GM21619 (cell line): ENCODE results near the gene LAX1.
A peak's percentile ranks its signal among the peaks of the same experiment; 100 is the strongest.
"Not testable (repeated sequence)": the region's sequence is repeated elsewhere in the genome, so short reads cannot be mapped to it uniquely, and the experiment has no call there.

ENCODE experiments used
- ATAC-seq: cut with Tn5 transposase; IDR thresholded peaks from one replicate; pipeline ENCODE4 v1.9.1; 2021; ENCODE audit not compliant: unreplicated experiment

Gene LAX1, protein sequence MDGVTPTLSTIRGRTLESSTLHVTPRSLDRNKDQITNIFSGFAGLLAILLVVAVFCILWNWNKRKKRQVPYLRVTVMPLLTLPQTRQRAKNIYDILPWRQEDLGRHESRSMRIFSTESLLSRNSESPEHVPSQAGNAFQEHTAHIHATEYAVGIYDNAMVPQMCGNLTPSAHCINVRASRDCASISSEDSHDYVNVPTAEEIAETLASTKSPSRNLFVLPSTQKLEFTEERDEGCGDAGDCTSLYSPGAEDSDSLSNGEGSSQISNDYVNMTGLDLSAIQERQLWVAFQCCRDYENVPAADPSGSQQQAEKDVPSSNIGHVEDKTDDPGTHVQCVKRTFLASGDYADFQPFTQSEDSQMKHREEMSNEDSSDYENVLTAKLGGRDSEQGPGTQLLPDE

DNA sequence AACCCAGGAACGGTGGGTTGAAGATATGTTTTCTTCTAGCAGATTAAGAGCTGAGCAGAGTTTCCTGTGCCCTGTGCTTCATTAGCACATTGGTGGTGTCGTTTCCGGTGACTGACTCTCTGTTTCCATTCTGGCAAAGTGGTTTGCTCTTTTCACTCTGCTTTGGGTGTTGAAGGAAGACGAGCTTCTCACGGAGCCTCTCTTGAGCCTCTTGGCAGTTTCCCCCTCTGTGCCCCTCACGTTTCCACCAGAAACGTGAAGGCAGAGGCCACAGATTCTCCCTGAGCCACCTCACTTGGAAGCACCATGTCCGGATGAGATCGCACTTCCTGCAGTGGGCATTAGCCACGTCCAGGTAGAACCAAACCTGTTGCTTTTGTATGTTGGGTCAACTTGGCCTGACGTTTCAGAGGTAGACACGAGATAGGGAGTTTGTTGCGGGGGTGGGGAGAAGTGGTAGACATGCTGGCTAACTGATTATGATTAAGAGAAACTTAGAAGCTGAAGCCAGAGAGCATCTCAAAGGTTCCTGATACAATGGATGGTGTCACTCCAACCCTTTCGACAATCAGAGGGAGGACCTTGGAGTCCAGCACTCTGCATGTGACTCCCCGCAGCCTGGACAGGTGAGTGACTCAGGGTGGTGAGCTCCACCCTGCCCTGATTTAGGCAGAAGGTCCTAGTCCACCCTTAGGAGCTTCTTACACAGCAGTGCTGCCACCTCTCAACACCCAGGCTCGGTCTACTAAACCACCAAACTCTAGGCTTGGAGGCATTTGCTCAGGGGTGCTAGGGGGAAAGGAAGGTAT lies at the start of gene LAX1:
LAX1 (plus strand) TSS at position 155 of the 809 bp plus-strand sequence; CDS start at position 538, 383 bp downstream.
- peak; percentile 91 for ATAC-seq

DNA sequence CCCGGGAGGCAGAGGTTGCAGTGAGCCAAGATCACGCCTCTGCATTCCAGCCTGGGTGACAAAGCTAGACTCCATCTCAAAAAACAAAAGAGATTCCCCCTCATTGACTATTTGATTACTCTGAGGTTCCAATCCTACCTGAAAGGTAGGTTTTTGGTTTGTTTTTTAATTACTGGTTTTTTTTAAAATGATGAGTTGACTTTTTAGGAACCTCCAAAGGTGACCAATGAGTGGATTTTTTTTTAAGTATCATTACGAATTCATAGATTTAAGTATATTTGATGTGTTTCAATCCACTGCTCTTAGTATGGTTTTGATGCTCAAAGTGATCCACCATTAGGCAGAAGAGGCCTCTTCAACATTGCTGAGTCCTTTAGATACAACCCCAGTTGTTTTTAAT lies 47.9 kb upstream of the LAX1 start:
- no peak for ATAC-seq

DNA sequence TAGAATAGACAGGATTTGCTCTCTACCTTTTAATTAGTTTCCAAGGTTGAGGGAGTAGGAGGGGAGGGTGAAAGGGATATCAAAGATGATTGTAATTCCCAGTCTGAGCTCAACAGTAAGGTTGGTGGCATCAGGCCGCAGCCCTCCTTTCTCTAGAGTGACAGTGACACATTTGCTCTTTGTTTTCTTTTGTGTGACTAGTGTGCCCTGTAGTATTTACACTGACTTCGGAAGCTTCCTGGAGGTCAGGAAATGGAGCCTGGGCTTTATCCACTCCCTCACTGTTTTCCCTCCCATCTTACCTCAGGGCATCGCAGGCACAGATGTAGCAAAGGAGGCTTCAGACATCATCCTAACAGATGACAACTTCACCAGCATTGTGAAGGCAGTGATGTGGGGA lies 44.7 kb upstream of the LAX1 start:
- no peak for ATAC-seq

DNA sequence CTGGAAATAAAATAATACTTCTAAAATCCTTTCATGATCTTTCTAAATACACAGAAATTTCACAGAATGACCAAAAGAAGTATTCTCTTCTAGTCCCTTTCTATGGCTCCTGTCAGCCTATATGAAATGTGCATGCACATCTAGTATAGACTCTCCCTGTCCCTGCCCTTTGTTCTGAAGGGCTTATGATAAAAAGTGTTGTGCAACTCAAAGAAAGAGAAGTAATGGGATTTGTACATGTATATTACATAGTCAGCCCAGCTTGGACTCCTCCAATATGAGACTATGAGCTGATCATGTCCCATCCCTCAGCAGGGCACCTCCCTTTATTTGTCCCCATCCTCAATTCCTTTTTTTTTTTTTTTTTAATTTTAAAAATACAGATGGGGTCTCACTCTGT lies 42.1 kb upstream of the LAX1 start:
- ATAC-seq: no peak

DNA sequence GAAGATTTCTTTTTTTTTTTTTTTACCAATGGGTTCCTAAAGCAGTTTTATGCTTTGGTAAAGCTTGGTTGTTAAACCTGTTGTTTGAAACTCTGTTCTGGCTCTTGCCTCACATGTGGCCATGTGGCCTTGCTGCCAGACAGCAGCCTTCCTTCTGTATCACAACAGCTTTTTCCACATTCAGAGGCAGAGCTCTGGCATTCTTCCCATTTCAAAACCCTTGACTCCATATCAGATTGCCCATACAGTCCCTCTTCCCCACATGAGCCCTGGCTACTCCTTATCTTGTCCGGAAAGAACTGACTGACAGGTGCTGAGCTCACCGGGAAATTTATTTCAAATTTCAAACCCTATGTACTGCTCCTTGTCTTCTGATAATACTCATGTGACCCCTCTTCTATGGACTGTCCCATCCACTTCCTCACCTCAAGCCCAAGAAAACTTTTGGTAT lies 38.5 kb upstream of the LAX1 start:
- no peak for ATAC-seq

DNA sequence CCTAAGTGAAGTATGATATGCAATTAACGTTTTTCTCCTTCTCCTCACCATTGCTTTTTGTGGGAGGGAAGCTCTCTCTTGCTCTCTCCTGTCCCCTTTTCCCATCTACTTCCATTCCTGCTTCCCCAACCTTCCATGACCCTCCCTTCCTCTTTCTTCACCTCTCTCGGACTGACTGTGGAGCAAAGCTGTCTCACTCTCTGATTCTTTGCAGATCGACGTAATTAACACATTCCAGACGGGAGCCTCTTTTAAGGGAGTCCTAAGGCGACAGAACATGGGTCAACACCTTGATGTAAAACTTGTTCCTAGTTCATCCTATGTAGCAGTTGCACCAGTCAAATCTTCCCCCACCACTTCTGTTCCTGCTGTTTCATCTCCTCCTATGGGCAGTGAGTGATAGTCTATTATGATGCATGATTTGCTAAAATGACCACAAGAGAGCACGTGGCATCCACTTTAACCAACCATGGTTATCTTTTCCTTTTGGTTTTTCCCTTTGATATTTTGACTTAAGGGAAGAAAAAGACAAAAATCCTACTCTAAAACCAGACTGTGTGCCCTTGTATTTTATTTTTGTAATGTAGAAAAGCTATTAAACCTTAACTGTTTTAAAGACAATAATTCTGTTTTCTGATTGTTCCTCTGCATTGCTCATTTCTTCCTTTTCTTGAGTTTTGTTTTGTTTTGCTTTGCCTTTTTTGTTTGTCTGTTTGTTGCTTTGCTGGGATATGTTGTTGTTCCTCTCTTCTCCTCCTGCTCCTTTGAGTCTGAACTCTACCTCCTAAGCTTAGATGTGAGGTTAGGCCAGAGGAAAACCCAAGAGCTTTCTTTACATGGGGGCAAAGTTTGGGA lies 31.7 kb upstream of the LAX1 start:
- no peak for ATAC-seq

DNA sequence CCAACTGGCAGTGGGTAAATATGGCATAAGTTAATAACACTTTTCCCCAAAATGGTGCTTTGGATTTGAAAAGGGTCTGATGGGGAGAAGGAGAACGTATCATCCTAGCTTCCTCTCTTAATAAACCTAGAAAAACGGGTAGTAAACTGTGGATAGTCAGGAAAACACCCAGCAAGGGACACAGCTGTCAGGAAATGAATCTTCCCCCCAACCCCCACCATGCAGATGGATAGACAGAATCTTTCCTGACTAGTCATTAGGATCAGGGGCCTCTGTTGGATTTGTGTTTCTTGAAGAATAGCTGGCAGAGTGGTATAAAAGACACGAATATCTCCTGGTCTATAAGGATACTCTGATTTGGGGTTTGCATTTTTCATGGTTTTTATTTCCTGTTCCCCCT lies 22.5 kb upstream of the LAX1 start:
- ATAC-seq: no peak

DNA sequence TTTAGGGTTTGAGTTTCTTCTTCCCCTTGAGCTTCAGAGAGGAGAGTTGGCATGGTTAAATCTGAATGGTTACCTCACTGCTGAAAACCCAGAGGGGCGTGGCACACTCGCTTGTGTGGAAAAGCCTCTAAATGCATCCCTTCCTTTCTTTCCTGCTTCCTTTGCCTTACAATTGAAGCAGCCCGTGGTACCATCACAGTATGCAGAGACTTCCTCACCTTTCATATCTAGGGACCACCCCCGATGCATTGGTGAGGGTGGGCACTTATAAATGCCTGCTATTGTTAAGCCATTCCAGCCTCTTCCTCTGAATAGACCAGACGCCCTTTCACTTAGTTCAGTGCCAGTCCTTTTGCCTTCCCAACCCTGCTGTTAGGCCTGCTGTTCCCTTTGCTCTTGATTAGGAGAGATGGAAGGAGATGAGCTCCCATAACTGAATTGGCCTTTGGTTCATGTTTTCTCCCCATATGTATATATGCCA lies 21.9 kb upstream of the LAX1 start:
- no peak for ATAC-seq

DNA sequence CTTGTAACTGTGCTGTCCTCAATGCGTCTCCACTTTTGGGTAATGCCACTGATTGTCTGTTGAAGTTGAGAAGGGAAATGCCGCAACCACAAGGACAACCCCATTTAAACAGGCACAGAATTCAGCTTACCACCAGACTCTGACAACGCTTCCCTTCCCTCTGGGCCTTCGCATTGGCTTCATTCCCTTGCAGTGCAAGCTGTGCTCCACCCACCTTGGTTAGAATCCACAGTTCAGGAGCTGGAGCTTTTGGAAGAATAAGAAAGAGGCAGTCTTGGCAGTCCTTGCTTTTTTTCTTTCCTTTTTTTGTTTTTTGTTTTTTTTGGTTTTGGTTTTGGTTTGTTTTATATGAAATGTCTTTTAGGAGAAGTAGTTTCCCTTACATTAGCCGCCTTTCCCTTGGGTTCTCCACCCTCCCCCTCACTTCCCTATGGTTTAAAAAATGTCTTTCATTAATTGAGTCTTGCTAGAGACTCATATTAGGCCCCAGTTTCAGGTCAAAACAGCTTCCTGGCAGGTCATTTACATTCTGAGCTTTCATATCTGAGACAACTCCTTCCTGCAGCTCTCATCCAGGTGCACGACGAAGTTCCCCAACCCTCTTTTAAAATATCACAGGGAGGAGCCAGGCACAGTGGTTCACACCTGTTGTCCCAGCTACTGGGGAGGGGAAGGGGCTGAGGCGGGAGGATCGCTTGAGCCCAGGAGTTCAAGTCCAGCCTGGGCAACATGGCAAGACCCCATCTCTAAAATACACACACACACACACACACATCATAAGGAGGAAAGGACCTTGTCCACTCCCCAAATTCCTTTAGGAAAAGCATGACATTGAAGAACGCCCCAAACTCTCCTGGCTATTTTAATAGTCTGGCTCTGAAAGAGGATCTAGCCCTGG lies 20.7 kb upstream of the LAX1 start:
- peak; percentile 64 for ATAC-seq

DNA sequence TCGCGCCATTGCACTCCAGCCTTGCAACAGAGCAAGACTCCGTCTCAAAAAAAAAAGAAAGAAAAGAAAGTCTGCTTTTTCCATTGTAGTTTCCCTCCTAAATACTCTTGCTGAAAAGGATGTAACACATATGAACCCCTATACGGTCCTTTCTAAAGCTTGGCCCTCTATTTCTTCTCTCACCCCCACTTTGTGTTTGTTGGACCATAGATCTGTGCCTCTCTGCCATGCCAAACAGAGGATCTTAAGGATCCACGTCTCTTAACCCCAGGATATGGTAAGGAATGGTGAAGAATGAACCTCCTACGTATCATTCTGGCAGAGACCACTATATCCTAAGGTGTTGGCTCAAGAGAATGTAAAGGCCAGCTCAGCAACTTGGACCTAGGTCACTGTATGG lies 18.7 kb upstream of the LAX1 start:
- no peak for ATAC-seq

DNA sequence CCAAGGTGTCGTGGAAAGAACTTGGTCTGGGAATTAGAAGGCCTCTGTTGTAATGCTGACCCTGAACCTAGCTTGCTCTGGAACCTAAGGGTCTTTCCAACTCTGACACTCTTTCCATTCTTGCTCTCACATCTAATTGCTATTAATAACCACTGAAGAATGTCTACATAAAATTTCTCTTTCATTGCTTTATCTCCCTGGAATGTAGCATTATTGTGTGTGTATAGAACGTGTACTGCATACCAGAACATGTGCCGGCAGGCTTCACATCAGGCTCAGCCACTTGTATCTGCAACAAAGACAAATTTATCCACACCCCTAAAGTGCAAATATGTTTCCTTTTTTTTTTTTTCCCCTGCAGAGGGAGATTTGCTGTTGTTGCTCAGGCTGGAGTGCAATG lies 13.9 kb upstream of the LAX1 start:
- ATAC-seq: no peak

DNA sequence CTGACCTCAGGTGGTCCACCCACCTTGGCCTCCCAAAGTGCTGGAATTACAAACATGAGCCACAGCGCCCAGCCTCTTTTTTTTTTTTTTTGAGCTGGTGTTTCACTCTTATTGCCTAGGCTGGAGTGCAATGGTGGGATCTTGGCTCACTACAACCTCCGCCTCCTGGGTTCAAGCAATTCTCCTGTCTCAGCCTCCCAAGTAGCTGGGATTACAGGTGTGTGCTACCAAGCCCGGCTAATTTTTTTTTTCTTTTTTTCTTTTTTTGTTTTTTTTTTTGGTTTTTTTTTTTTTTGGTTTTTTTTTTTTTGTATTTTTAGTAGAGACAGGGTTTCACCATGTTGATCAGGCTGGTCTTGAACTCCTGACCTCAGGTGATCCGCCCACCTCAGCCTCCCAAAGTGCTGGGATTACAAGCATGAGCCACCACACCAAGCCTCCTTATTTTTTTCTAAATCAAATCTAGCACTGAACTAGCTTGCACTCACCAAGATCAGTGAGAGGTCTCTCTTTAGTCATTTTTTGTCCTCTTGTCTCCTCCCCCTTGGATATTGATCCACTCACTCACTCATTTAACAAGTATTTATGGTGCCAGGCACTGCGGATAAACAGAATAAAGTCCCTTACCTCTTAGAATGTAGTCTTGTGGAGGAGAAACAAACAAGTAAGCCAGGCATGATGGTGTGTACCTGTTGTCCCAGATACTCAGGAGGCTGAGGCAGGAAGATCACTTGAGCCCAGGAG lies 13.2 kb upstream of the LAX1 start:
- not testable (repeated sequence) for ATAC-seq

DNA sequence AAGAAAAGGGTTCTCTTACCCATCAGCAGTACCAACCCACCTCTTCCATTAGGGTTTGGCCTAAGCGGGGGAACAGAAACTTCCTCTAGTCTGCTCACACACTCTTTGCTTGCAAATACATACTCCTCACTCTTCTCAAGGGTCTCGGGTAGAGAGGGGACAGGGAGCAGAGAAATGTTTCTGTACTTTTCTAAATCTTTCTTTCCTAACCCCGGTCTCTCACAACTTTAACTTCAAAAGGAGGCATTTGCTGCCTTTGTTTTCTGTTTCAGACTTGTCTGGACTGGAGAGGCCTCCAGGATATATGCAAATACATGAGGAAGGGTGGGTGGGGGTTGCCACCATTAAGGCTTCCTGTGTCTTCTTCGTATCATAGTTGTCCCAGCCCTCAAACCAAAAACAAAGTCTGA lies 10.5 kb upstream of the LAX1 start:
- peak; percentile 66 for ATAC-seq

DNA sequence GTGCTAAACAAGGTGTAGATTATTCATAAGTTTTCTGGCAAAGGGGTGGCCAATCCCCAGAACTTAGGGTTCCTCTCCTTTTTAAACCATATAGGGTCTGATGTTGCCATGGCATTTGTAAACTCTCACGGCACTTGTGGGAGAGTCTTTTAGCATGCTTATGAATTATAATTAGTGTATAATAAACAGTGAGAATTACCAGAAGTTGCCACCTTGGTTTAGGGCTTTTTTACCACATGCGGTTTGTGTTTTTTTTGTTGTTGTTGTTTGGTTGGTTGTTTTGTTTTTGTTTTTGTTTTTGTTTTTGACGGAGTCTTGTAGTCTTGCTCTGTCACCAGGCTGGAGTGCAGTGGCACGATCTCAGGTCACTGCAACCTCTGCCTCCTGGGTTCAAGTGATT lies 8.9 kb upstream of the LAX1 start:
- no peak for ATAC-seq

DNA sequence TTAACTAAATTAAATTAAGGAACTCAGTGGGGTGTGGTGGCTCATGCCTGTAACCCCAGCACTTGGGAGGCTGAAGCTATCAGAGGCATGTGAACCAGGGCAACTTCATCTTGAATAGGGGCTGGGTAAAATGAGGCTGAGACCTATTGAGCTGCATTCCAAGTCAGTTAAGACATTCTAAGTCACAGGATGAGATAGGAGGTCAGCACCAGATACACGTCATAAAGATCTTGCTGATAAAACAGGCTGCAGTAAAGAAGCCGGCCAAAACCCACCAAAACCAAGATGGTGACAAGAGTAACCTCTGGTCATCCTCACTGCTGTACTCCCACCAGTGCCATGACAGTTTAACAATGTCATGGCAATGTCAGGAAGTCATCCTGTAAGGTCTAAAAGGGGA lies 6.2 kb upstream of the LAX1 start:
- ATAC-seq: not testable (repeated sequence)

DNA sequence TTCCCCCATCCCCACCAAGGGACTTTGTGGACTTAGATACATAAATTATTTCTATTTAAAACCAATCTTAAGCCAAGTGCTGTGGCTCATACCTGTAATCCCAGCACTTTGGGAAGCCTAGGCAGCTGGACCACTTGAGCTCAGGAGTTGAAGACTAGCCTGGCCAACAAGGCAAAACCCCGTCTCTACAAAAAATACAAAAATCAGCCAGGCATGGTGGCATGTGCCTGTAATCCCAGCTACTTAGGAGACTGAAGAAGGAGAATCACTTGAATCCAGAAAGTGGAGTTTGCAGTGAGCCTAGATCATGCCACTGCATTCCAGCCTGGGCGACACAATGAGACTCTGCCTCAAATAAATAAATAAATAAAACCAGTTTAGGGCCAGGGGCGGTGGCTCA lies 4.5 kb upstream of the LAX1 start:
- no peak for ATAC-seq

DNA sequence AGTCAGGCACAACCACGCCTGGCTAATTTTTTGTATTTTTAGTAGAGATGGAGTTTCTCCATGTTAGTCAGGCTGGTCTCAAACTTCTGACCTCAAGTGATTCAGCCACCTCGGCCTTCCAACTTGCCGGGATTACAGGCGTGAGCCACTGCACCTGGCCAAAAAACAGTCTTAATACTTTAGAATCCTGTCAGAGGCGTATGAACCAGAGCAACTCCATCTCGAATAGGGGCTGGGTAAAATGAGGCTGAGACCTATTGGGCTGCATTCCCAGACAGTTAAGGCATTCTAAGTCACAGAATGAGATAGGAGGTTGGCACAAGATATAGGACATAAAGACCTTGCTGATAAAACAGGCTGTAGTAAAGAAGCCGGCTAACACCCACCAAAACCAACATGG lies 3.0 kb upstream of the LAX1 start:
- ATAC-seq: not testable (repeated sequence)

DNA sequence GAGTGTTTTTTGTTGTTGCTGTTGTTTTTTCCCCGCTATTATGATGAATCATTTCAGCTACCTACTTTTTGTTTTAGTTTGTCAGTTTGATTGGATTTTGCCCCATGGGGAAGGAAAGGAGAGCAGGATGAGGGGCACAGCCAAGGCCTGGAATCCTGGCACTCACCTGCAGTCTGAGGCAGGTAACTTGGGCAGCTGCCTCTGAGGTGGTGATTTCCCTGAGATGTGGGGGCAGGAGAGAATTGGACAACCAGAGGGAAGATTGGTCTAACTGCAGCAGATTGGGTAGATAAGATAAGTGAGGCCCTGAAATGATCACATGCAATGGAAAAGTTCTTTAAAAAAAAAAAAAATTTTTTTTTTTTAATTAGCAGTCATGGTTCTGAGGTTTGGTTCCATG lies 1.5 kb upstream of the LAX1 start:
- no peak for ATAC-seq
